ENCODE measurements around the gene ABITRAM.

- no peak for TF ChIP-seq POLR2A (IDR thresholded peaks at IDR 0.05)
- TF ChIP-seq CTCF (IDR thresholded peaks at IDR 0.05), result no peak
- no peak for TF ChIP-seq POLR2AphosphoS5 (IDR thresholded peaks at IDR 0.05)
These were observed 30.0 kb upstream of the ABITRAM start for GRCh38 chr9:108904161-108904560.
